Karpas-422 (cell line): ENCODE results near the gene DNHD1. TPM values are rescaled to one million over a fixed set of nuclear protein-coding genes. Genes with fewer than 3 reads are reported as not detected.

Source experiments
- DNase-seq: peaks from one replicate; pipeline ENCODE4 v3.0.0-alpha.2; 2015
- H2AFZ ChIP-seq: fragments of 200-600 bp; sonication (generic); 2 replicates; pipeline ENCODE4 v1.6.1; 2014; ENCODE audit warnings: antibody characterized with exemption, low read length, mixed read lengths
- H3K27ac ChIP-seq: fragments of 200-600 bp; sonication (generic); 2 replicates; pipeline ENCODE4 v1.5.1; 2014; ENCODE audit warnings: mild to moderate bottlenecking, low read length, moderate library complexity
- H3K27me3 ChIP-seq: fragments of 200-600 bp; sonication (generic); 2 replicates; pipeline ENCODE4 v1.6.1; 2014; ENCODE audit warnings: low read length, mixed read lengths
- H3K36me3 ChIP-seq: fragments of 200-600 bp; sonication (generic); 2 replicates; pipeline ENCODE4 v1.6.1; 2014; ENCODE audit warnings: low read length, mixed read lengths; ENCODE audit not compliant: insufficient read depth
- H3K4me1 ChIP-seq: fragments of 200-600 bp; sonication (generic); 2 replicates; pipeline ENCODE4 v1.6.1; 2014; ENCODE audit warnings: mild to moderate bottlenecking, low read length, mixed read lengths
- H3K4me2 ChIP-seq: fragments of 200-600 bp; sonication (generic); 2 replicates; pipeline ENCODE4 v1.6.1; 2014; ENCODE audit warnings: low read length, low read depth, mild to moderate bottlenecking; ENCODE audit not compliant: poor library complexity, severe bottlenecking
- H3K4me3 ChIP-seq: fragments of 200-600 bp; sonication (generic); 2 replicates; pipeline ENCODE4 v1.5.1; 2014; ENCODE audit warnings: mild to moderate bottlenecking, antibody characterized with exemption, low read length, mixed read lengths
- H3K79me2 ChIP-seq: fragments of 200-600 bp; sonication (generic); 2 replicates; pipeline ENCODE4 v1.6.1; 2014; ENCODE audit warnings: mild to moderate bottlenecking, low read length, mixed read lengths
- H3K9ac ChIP-seq: fragments of 200-600 bp; sonication (generic); 2 replicates; pipeline ENCODE4 v1.6.0; 2014; ENCODE audit warnings: low read length
- H3K9me2 ChIP-seq: fragments of 200-600 bp; sonication (generic), shearing (Covaris generic); replicated peaks from 2 replicates; pipeline ENCODE4 v1.6.0; 2014; ENCODE audit warnings: mild to moderate bottlenecking, low read length, moderate library complexity; ENCODE audit not compliant: insufficient read depth
- H3K9me3 ChIP-seq: fragments of 300-700, 200-600 bp; sonication (generic); 2 replicates; pipeline ENCODE4 v1.6.1; 2014; ENCODE audit warnings: low read length, mixed read lengths
- H4K20me1 ChIP-seq: fragments of 200-600 bp; sonication (generic); 2 replicates; pipeline ENCODE4 v1.6.1; 2014; ENCODE audit warnings: mild to moderate bottlenecking, antibody characterized with exemption, low read length, low read depth; ENCODE audit not compliant: insufficient read depth
- total RNA-seq: library from RNA; depleted of rRNA; stranded (reverse); fragments of >200 nt; shearing (Covaris generic); gene quantifications from 2 replicates; pipeline ENCODE4 v1.2.3, GENCODE V29; 2014; ENCODE audit warnings: low replicate concordance

DNHD1 gene
- total RNA-seq, 1 experiment from 2014 or later = 40.3 TPM

- Histone ChIP-seq H3K79me2 (no peaks in the 10 kb centered on the region), H3K9ac (no peak overlapping the region), H3K9me3 (no peaks in the 10 kb centered on the region), H3K27me3 (no peaks in the 10 kb centered on the region), H3K4me3 (no peak overlapping the region), H3K27ac (no peak overlapping the region), H2AFZ (no peak overlapping the region), H4K20me1 (no peaks in the 10 kb centered on the region), H3K4me1 (no peaks in the 10 kb centered on the region), H3K36me3 (no peaks in the 10 kb centered on the region), H3K4me2 (no peak overlapping the region), H3K9me2 (no peaks in the 10 kb centered on the region)
- DNase-seq = no peak
Observed at GRCh38 chr11:6544921-6545850, 48.1 kb downstream of the DNHD1 start.

- Histone ChIP-seq H3K9me3 (no peaks in the 10 kb centered on the region), H3K9ac (no peak overlapping the region), H3K36me3 (no peaks in the 10 kb centered on the region), H3K9me2 (no peaks in the 10 kb centered on the region), H3K4me2 (no peak overlapping the region), H2AFZ (no peak overlapping the region), H3K4me3 (no peak overlapping the region), H4K20me1 (no peaks in the 10 kb centered on the region), H3K27me3 (no peaks in the 10 kb centered on the region), H3K4me1 (no peaks in the 10 kb centered on the region), H3K27ac (no peak overlapping the region), H3K79me2 (no peaks in the 10 kb centered on the region; the same call in 1 of the 2 replicates)
- no peak for DNase-seq
Observed at GRCh38 chr11:6545917-6546605, 49.0 kb downstream of the DNHD1 start.

- H3K9ac ChIP-seq = no peak overlapping the region
Observed at GRCh38 chr11:6546735-6547134, 49.7 kb downstream of the DNHD1 start.

GRCh38 chr11:6547177-6547576, 50.1 kb downstream of the DNHD1 start:
- Histone ChIP-seq H4K20me1 (no peaks in the 10 kb centered on the region), H2AFZ (no peak overlapping the region), H3K4me3 (no peak overlapping the region), H3K9ac (no peak overlapping the region), H3K27me3 (no peaks in the 10 kb centered on the region), H3K4me2 (no peak overlapping the region), H3K9me2 (no peaks in the 10 kb centered on the region), H3K79me2 (no peaks in the 10 kb centered on the region; the same call in 1 of the 2 replicates), H3K36me3 (no peaks in the 10 kb centered on the region), H3K27ac (no peak overlapping the region), H3K9me3 (no peaks in the 10 kb centered on the region), H3K4me1 (no peaks in the 10 kb centered on the region)
- DNase-seq = no peak

More at GRCh38 chr11:6546735-6547134, 49.7 kb downstream of the DNHD1 start:
- Histone ChIP-seq H3K9me2 (no peaks in the 10 kb centered on the region), H3K79me2 (no peaks in the 10 kb centered on the region; the same call in 1 of the 2 replicates), H3K27me3 (no peaks in the 10 kb centered on the region), H3K4me2 (no peak overlapping the region), H3K4me3 (no peak overlapping the region), H2AFZ (no peak overlapping the region), H3K36me3 (no peaks in the 10 kb centered on the region), H4K20me1 (no peaks in the 10 kb centered on the region), H3K4me1 (no peaks in the 10 kb centered on the region), H3K9me3 (no peaks in the 10 kb centered on the region), H3K27ac (no peak overlapping the region)
- no peak for DNase-seq

GRCh38 chr11:6548121-6548520, 51.0 kb downstream of the DNHD1 start:
- DNase-seq = no peak
- Histone ChIP-seq H2AFZ (no peak overlapping the region), H3K27me3 (no peaks in the 10 kb centered on the region), H4K20me1 (no peaks in the 10 kb centered on the region), H3K27ac (no peak overlapping the region), H3K4me3 (no peak overlapping the region), H3K9ac (no peak overlapping the region), H3K4me1 (no peaks in the 10 kb centered on the region), H3K79me2 (no peaks in the 10 kb centered on the region; the same call in 1 of the 2 replicates), H3K9me2 (no peaks in the 10 kb centered on the region), H3K9me3 (no peaks in the 10 kb centered on the region), H3K36me3 (no peaks in the 10 kb centered on the region), H3K4me2 (no peak overlapping the region)

GRCh38 chr11:6548641-6549040, 51.6 kb downstream of the DNHD1 start:
- H3K36me3 ChIP-seq = no peaks in the 10 kb centered on the region
- H3K9me3 ChIP-seq = no peaks in the 10 kb centered on the region
- no peak overlapping the region for H3K4me3 ChIP-seq
- H3K27me3 ChIP-seq = no peaks in the 10 kb centered on the region
- no peak overlapping the region for H3K27ac ChIP-seq
- H3K9me2 ChIP-seq = no peaks in the 10 kb centered on the region
- no peak overlapping the region for H3K4me2 ChIP-seq
- H2AFZ ChIP-seq = no peak overlapping the region
- H4K20me1 ChIP-seq = no peaks in the 10 kb centered on the region
- no peaks in the 10 kb centered on the region for H3K4me1 ChIP-seq
- no peak for DNase-seq
- H3K79me2 ChIP-seq = no peaks in the 10 kb centered on the region; the same call in 1 of the 2 replicates
- no peak overlapping the region for H3K9ac ChIP-seq

- no peak overlapping the region for H3K4me2 ChIP-seq
- no peaks in the 10 kb centered on the region for H4K20me1 ChIP-seq
- no peaks in the 10 kb centered on the region for H3K9me3 ChIP-seq
- H2AFZ ChIP-seq = no peak overlapping the region
- no peaks in the 10 kb centered on the region for H3K4me1 ChIP-seq
- H3K27ac ChIP-seq = no peak overlapping the region
- no peak overlapping the region for H3K9ac ChIP-seq
- no peak overlapping the region for H3K4me3 ChIP-seq
- no peaks in the 10 kb centered on the region; the same call in 1 of the 2 replicates for H3K79me2 ChIP-seq
- no peaks in the 10 kb centered on the region for H3K27me3 ChIP-seq
- H3K36me3 ChIP-seq = no peaks in the 10 kb centered on the region
- DNase-seq = no peak
- no peaks in the 10 kb centered on the region for H3K9me2 ChIP-seq
Observed at GRCh38 chr11:6553634-6554033, 56.6 kb downstream of the DNHD1 start.
